HG02798 (cell line): ENCODE data around the gene ZNF223.

Source experiments
- ATAC-seq: cut with Tn5 transposase; IDR thresholded peaks from one replicate; pipeline ENCODE4 v1.9.1; 2021; ENCODE audit warnings: mild to moderate bottlenecking; ENCODE audit not compliant: unreplicated experiment, poor library complexity

Gene ZNF223

DNA sequence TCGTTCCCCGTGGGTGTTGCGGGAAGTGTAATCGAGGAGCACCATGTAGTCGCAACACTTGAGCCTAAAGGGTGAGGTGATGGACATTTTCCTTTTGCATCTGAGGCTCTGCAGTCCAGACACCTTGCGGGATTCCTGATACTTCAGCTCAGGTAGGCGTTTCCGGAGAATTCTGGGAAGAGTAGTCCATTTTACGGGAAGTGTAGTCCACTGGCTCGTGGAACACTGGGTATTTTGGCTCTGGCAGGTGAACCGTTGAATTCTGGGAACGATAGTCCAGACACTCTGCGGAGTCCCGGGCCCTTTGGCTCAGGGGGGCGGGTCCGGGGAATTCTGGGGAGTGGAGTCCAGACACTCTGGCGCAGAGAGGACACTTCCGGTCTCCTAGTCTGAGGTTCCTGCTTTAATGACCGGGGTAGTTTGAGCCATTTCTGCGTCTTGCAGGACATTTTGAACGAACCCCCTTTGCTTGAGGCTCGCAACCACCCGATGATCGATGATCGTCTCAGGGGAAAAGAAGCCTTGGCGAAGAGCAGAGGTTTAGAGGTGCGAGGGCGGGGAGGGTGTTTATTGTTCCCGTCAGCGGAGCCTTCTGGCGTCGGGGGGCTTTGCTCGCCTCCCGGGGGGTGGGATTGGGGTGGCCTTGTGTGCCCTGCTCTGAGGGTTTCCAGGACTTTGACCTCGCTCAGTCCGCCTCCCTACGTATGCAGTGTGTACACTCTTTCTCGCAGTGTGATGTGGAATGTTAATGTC lies at the start of gene ZNF223:
Gene ZNF223, plus strand, starts transcription at position 387 of the 753 bp plus-strand sequence. CDS start 3,141 bp downstream, outside the sequence.
- ATAC-seq, result peak; percentile 70

DNA sequence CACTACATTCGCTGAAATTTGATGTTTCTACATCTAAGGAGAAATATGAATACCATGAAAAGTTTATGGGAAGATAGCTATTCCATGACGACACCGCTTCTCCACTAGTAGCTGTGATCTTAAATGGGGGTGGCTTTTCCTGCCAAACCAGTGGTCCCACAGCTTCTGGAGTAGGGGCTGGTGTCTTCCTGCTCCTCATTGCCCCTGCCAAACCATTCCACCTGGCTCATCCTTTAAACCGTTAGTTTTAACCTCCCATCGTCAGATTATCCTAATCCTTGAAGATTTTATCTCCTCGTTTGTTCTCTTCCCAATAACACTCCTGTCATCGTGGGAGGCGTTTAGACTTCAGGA lies 49.6 kb upstream of the ZNF223 start:
- no peak for ATAC-seq

DNA sequence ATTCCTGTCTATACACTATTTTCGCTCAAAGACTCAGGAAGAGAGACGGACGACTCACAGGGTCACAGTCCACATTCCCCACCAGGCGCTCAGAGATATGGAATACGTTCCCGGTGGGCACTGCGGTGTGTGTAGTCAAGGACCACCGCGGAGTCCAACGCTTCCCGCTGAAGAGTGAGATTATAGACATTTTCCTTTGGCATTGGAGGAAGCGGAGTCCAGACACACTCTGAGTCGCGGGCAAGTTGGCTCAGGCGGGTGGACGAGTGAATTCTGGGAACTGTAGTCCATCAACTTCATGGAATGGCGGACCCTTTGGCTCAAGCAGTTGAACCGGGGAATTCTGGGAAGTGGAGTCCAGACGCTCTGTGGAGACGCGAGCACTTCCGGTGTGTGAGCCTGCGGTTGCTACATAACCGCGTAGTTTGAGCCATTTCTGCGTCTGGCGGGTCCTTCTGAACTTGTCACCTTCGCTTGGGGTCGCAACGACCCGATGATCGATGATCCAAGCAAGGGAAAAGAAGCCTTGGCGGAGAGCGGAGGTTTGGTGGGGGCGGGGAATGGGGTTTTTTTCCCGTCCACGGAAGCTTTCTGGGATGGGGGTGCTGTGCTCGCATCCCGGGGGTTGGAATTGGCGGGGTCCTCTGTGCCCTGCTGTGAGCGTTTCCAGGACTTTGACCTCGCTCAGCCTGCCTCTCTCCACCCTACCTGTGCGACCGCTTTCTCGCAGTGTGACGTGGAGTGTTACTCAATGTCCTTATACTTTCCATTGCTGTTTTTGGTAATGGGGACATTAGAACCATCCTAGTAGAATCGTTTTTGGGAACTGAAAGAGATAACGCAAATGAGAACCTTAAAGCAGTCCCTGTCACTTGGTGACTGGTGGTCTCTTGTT lies 49.0 kb upstream of the ZNF223 start, which contains the start of gene ZNF230:
Gene ZNF230, plus strand, starts transcription at position 392 of the 895 bp plus-strand sequence. CDS start 4,122 bp downstream, outside the sequence.
- peak; percentile 92 for ATAC-seq

DNA sequence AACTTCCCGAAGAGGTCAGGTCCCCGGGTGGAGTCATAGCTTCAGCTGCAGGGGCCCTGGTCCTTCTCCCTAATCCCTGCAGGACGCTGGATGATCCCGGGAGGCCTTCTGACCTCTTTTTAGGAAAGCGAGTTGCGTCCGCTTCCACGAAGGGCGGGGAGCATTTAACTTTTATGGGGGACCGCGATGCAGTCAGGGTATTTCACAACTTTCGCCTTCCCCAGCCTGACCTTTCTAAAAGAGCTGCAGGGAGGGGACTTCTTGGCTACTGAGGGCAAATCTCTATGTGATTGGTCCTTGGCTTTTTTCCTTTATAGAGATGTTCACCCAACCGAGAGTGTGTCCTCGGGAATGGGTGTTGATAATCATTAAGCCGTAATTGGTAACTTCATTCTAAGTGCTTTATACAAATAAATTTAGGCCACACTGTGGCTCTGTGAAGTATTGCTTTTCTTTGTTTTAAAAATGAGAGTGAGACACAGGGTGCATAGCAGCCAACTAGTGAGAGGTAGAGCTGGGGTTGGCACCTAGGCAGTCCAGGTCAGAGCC lies 48.3 kb upstream of the ZNF223 start:
- peak; percentile 24 for ATAC-seq

DNA sequence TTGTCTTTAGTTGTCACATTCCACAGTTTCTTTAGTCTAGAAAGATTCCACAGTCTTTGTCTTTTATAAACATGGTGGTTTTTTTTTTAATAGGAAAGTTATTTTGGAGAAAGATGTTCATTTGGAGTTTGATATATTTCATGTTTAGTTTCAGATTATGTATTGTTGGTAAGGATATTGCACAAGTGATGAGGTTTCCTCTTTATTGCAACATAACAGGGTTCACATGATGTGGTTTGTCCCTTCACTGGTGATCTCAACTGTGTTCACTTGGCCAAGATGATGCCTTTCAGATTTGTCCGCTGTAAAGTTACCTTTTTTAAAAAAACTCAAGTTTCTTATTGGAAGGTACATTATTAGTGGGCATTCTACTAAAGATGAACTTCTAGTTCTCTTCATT lies 45.9 kb upstream of the ZNF223 start:
- ATAC-seq, result no peak

DNA sequence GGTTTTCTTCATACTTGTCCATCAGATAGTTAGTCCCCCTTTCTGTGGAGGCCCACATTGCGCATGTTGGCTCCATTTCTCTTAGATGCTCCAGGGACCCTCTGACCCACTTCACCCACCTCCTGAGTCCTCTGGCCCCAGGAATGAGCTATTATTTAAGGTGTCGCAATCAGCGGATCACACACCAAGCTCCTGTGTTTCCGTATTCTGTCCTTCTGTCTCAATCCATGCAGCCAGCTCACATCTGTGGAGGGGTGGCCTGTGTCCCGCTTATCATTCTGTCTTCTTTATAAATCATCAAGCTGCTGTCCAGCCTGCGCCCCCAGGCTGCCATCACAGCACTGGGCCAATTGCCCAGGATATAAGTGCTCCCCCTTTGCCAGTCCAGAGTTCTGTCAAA lies 44.4 kb upstream of the ZNF223 start:
- ATAC-seq, result no peak

DNA sequence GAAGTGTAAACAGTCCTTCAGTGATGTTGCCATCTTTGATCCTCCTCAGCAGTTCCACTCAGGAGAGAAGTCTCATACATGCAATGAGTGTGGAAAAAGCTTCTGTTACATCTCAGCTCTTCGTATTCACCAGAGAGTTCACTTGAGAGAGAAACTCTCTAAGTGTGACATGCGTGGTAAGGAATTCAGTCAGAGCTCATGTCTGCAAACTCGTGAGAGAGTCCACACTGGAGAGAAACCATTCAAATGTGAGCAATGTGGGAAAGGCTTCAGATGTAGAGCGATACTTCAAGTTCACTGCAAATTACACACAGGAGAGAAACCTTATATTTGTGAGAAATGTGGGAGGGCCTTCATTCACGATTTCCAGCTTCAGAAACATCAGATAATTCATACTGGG lies 41.4 kb upstream of the ZNF223 start:
- no peak for ATAC-seq

DNA sequence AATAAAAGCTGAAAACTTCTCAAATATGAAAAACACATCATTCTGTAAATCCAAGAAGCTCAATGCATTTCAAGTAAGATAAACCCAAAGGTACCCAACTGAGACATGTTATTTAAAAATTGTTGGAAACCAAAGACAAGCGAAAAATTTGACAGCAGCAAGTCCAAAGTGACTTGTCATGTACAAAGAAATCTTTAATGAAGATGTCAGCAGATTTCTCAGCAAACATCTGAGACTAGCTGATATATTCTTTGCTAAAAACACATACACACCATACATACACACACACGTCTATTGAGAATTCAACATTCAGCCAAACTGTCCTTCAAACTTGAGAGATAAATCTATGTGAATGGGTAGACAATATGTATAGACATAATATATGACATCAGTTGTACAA lies 32.3 kb upstream of the ZNF223 start:
- no peak for ATAC-seq

DNA sequence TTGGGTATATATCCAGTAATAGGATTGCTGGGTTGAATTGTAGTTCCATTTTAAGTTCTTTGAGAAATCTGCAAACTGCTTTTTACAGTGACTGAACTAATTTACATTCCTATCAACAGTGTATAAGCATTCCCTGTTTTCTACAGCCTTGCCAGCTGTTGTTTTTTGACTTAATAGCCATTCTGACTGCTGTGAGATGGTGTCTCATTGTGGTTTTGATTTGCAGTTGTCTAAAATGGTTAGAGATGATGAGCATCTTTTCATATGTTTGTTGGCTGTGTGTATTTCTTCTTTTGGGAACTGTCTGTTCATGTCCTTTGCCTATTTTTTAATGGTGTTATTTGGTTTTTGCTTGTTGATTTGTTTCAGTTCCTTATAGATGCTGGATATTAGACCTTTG lies 30.6 kb upstream of the ZNF223 start:
- ATAC-seq, result no peak

DNA sequence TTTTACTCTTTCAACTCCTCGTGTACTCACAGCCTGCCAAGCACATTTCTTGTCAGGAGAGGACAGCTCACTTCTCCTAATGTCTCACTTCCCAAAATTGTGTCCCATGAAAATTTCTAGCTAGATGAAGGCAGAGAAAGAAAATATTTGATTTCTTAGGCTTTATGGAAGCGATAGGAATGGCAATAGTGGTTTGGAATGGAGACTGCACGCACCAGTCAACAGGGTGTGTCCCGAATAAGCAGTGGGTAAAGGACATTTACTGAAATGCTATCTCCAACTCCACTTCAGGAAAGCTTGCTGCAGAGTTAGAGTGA lies 27.0 kb upstream of the ZNF223 start:
- ATAC-seq, result no peak

DNA sequence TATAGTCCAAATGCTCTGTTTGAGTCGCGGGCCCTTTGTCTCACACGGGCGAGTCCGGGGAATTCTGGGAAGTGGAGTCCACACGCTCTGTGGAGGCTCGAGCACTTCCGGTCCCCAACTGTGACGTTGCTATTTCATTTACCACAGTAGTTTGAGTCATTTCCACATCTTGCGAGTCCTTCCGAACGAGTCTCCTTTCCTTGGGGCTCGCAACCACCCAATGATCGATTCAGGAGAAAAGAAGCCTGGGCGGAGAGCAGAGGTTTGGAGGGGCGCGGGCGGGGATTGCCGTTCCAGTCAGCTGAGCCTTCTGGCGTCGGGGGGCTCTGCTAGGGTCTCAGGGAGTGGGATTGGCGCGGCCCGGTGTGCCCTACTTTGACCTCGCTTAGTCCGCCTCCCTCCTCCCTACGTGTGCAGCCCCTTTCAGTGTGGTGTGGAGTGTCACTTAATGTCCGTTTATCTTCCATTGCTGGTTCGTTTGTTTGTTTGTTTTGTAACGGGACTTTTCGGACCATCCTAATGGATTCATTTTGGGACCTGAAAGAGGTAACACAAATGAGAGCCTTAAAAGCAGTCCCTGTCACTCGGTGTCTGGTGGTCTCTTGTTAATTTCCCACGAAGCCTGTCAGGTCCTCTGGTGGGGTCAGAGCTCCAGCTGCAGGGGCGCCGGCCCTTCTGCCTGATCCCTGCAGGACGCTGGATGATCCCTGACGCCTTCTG lies 26.5 kb upstream of the ZNF223 start, which contains the start of gene ZNF222:
Gene ZNF222, plus strand, starts transcription at position 163 of the 720 bp plus-strand sequence. Its CDS starts 58 bp downstream, at position 221.
- ATAC-seq, result peak; percentile 89

DNA sequence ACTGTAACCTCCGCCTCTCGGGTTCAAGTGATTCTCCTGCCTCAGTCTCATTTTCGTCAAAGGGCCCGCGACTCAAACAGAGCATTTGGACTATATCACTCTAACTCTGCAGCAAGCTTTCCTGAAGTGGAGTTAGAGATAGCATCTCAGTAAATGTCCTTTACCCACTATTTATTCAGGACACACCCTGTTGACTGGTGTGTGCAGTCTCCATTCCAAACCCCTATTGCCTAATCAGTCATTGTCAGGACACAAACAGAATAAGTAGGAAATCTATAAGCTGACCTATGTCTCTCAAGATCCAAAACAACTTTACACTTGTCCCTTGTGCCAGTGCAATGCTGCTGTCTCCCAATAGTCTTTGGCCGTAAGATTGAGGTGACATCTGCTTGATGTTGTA lies 25.2 kb upstream of the ZNF223 start:
- ATAC-seq, result no peak

DNA sequence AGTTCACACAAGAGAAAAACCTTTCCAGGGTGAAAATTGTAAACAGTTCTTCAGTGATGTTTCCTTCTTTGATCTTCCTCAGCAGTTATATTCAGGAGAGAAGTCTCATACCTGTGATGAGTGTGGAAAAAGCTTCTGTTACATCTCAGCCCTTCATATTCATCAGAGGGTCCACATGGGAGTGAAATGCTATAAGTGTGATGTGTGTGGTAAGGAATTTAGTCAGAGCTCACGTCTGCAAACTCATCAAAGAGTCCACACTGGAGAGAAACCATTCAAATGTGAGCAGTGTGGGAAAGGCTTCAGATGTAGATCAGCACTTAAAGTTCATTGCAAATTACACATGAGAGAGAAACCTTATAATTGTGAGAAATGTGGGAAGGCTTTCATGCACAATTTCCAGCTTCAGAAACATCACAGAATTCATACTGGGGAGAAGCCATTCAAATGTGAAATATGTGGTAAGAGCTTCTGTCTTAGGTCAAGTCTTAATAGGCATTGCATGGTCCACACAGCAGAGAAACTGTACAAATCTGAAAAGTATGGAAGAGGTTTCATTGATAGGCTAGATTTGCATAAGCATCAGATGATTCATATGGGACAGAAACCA lies 19.7 kb upstream of the ZNF223 start:
- ATAC-seq, result no peak

DNA sequence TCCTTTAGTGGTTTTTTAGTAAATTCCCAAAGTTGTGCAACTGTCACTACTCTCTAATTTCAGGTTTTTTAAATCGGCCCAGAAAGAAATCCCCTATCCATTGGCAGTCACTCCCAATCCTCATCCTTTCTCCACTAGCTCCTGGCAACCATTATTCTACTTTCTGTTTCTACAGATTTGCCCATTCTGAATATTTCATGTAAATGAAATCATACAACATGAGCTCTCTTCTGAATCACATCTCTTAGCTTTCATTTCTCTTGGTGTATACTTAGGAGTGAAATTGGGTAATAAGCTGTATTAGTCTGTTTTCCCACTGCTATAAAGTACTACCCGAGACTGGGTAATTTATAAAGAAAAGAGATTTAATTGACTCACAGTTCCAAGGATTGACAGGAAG lies 9.7 kb upstream of the ZNF223 start:
- ATAC-seq, result no peak

DNA sequence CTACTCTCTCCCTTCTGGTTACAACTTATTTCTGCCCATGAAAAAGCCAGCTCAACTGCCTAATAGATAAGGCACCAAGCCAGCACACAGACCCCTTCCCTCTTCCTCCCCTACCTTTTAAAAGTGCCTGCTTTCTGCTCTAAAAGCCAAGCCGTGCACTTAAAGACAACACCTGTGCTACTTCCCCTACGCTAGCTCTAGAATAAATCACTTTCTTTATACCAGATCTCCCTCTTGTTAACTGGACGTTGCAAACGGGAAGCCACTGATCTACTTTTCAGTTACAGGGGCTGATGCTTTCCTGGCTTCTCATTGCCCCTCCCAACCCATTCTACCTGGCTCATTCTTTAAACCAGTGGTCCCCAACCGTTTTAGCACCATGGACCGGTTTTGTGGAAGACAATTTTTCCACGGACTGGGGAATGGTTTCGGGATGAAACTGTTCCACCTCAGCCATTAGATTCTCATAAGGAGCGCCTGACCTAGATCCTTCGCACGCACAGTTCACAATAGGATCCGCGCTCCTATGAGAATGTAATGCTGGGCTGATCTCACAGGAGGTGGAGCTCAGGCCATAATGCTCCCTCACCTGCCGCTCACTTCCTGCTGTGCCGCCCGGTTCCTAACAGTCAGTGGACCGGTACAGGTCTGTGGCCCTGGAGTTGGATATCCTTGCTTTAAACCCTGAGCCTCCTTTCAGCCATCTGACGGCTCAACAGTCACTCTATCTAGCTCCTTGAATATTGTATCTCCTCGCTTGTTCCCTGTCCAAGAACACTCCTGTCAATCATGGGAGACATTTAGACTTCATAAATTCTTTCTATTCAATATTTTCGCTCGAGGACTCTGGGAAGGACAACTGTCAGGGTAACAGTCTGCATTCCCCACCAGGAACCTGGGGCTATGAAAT lies 841 bp upstream of the ZNF223 start:
- ATAC-seq, result peak; percentile 23

DNA sequence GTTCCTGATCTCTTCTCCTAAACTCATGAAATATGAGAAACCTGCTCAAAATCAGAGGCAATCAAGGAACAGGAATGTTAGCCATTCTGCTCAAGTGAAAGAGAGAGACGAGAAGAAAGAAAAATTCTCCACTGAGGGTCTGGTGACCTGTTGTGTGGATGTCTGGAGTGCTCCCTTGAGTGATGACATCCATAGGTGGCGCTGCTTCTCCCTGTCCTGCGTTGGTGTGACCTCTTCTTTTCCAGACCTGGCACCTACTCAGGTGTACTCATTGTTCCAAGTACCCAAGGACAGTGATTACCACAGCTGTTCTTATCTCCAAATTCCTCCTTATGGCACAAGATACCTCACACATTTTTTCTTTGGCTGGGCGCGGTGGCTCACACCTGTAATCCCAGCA lies 4.0 kb downstream of the ZNF223 start:
- no peak for ATAC-seq

DNA sequence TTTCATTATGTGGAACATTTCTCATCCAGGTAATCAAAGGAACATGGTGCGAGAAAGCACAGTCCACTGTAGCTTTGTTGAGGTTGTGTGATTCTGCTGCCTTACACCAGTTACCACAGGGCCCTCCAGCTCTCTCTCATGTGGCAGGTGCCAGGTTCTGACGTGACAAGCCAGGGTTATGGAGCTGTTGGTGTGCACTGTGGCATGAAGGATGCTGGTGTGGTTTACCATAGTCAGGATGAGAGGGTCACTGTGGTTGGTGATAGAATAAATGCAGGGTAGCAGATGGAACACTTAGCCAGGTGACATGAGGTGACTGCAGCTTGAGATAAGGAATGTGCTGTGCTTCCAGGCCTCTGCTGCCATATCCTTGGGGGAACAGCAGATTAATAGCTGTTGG lies 7.4 kb downstream of the ZNF223 start:
- ATAC-seq, result no peak

DNA sequence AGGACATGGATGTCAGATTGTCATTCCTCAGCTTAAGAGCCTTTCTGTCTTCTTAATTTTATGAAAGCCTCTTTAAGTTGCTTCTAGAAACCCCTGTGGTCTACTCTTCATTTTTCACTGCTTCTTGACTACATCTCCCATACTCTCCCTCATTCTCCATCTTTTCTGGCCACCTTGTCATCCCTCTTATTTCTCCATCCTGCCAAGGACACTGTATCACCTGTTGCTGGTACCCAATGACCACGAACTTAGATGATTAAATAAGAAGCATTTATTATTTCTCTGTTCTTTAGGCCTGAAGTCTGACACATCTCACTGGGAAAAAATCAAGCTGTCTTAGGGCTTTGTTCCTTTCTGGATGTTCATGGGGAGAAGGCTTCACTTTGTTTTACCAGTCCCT lies 9.2 kb downstream of the ZNF223 start:
- ATAC-seq, result no peak

DNA sequence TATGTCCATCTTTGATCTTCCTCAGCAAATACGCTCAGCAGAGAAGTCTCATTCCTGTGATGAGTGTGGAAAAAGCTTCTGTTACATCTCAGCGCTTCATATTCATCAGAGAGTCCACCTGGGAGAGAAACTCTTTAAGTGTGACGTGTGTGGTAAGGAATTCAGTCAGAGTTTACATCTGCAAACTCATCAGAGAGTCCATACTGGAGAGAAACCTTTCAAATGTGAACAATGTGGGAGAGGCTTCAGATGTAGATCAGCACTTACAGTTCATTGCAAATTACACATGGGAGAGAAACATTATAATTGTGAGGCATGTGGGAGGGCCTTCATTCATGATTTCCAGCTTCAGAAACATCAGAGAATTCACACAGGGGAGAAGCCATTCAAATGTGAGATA lies 14.5 kb downstream of the ZNF223 start:
- no peak for ATAC-seq
